ENCODE data around the gene THRB. TPM values are rescaled to one million over a fixed set of nuclear protein-coding genes. Genes with fewer than 3 reads are reported as not detected.
"Not testable (repeated sequence)": the region's sequence is repeated elsewhere in the genome, so short reads cannot be mapped to it uniquely, and the experiment has no call there.

THRB gene
- total RNA-seq, 1 donor from 2014 or later, result 0.31 TPM

DNA sequence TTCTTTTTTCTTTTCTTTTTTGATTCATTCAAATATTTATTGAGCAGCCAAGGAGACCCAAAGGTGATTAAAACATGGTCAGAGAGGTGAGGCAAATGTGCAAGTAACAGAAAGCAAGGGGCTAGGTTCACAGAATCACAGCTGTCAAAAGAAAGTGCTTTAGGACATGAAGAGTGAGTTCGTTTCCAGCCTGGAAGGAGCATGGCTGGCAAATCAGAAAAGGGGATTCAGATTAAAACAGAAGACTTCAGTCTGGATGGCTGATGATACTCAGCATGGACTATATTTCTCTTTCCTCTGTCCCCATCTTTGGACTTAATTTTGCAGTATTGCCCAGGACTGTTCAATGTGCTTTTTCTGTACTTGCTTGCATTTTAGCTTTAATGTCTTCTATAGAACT is 398.4 kb downstream of the THRB start:
- DNase-seq, result no peak
- Mint-ChIP-seq H3K4me1 (no peaks in the 10 kb centered on the region), H3K27ac (no peak overlapping the region), H3K27me3 (peaks cover 2% of the 10 kb centered on the region), H3K4me3 (no peak overlapping the region), H3K9me3 (no peaks in the 10 kb centered on the region), H3K36me3 (ENCODE audit: low read depth) (no peaks in the 10 kb centered on the region)
- TF ChIP-seq CTCF (IDR thresholded peaks at IDR 0.05), result no peak
- POLR2A ChIA-PET, result no interaction called here
- CTCF ChIA-PET, result no interaction called here
- intact Hi-C loops (cut with micrococcal nuclease), result no loop called here
- ATAC-seq (ENCODE audit: low read depth), result no peak

DNA sequence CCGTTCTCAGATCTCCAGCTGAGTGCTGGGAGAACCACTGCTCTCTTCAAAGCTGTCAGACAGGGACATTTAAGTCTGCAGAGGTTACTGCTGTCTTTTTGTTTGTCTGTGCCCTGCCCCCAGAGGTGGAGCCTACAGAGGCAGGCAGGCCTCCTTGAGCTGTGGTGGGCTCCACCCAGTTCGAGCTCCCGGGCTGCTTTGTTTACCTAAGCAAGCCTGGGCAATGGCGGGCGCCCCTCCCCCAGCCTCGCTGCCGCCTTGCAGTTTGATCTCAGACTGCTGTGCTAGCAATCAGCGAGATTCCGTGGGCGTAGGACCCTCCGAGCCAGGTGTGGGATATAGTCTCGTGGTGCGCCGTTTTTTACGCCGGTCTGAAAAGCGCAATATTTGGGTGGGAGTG is 399.8 kb downstream of the THRB start:
- H3K27ac Mint-ChIP-seq; H3K9me3 Mint-ChIP-seq; intact Hi-C loops (cut with micrococcal nuclease); H3K36me3 Mint-ChIP-seq (ENCODE audit: low read depth); CTCF ChIA-PET; POLR2A ChIA-PET; H3K4me1 Mint-ChIP-seq; H3K4me3 Mint-ChIP-seq; DNase-seq; H3K27me3 Mint-ChIP-seq; ATAC-seq (ENCODE audit: low read depth): not testable (repeated sequence)

DNA sequence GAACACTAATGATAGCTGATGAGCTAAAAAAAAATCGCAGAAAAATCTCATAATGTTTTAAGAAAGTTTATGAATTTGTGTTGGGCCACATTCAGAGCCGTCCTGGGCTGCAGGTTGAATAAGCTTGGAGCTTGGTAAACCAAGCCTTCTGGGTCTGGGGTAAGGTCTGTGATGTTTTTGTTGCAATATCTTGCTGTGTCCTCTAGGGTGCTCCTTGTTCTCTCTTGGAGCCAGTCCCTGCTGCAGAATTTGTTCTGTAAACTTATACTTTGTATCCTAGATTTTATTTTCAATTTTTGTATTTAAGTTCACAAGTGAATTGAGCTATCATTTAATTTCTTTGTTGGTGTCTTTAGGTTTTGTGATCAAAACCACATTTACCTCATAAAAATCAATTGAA is 405.9 kb downstream of the THRB start:
- Mint-ChIP-seq H3K36me3 (ENCODE audit: low read depth) (no peaks in the 10 kb centered on the region), H3K27me3 (peaks cover 3% of the 10 kb centered on the region), H3K27ac (no peak overlapping the region), H3K4me1 (no peaks in the 10 kb centered on the region), H3K9me3 (no peaks in the 10 kb centered on the region), H3K4me3 (no peak overlapping the region)
- no peak for DNase-seq
- CTCF ChIA-PET, result no interaction called here
- TF ChIP-seq CTCF (IDR thresholded peaks at IDR 0.05), result no peak
- no peak for ATAC-seq (ENCODE audit: low read depth)
- POLR2A ChIA-PET, result no interaction called here
- intact Hi-C loops (cut with micrococcal nuclease), result no loop called here

GRCh38 chr3:24087469-24087868 is 407.2 kb downstream of the THRB start:
- ChIA-PET CTCF (no interaction called here), POLR2A (no interaction called here)
- intact Hi-C loops (cut with micrococcal nuclease), result no loop called here
- DNase-seq (no peak), ATAC-seq (ENCODE audit: low read depth) (no peak)
- H3K36me3 Mint-ChIP-seq (ENCODE audit: low read depth), result no peaks in the 10 kb centered on the region
- no peaks in the 10 kb centered on the region for H3K4me1 Mint-ChIP-seq
- H3K27me3 Mint-ChIP-seq, result peaks cover 6% of the 10 kb centered on the region
- no peaks in the 10 kb centered on the region for H3K9me3 Mint-ChIP-seq
- TF ChIP-seq CTCF (IDR thresholded peaks at IDR 0.05), result no peak
- H3K27ac Mint-ChIP-seq, result no peak overlapping the region
- no peak overlapping the region for H3K4me3 Mint-ChIP-seq

GRCh38 chr3:24086617-24087404 is 407.8 kb downstream of the THRB start:
- POLR2A ChIA-PET, result no interaction called here
- intact Hi-C loops (cut with micrococcal nuclease), result no loop called here
- no peak for ATAC-seq (ENCODE audit: low read depth)
- Mint-ChIP-seq H3K27ac (no peak overlapping the region), H3K4me3 (no peak overlapping the region), H3K4me1 (no peaks in the 10 kb centered on the region), H3K36me3 (ENCODE audit: low read depth) (no peaks in the 10 kb centered on the region), H3K27me3 (peaks cover 6% of the 10 kb centered on the region), H3K9me3 (no peaks in the 10 kb centered on the region)
- no peak for DNase-seq
- CTCF ChIA-PET, result no interaction called here
- TF ChIP-seq CTCF (IDR thresholded peaks at IDR 0.05), result no peak

DNA sequence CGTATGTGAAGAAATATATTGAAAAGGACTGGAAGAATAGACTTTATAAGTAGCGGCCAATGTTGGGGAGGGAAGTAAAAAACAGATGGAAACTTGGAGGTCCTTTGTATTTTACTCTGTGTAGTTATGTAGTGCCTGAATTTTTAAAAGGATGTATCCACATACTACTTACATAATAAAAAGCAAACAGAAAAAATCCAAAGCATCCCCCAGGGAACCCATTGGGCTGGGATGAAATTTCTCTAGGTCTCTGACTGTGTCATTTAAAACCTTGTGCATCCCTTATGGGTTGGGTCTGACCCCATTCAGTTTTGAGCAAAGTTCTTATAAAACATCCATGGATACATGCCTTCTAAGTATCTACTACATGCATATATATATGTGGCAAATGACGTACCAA is 408.4 kb downstream of the THRB start:
- ChIA-PET POLR2A (no interaction called here), CTCF (no interaction called here)
- DNase-seq (no peak), ATAC-seq (ENCODE audit: low read depth) (no peak)
- intact Hi-C loops (cut with micrococcal nuclease), result no loop called here
- Mint-ChIP-seq H3K36me3 (ENCODE audit: low read depth) (no peaks in the 10 kb centered on the region), H3K9me3 (no peaks in the 10 kb centered on the region), H3K27me3 (peaks cover 10% of the 10 kb centered on the region), H3K4me3 (no peak overlapping the region), H3K4me1 (no peaks in the 10 kb centered on the region), H3K27ac (no peak overlapping the region)
- no peak for TF ChIP-seq CTCF (IDR thresholded peaks at IDR 0.05)
